ENCODE data around the gene SAMD4B. TPM values are rescaled to one million over a fixed set of nuclear protein-coding genes. Genes with fewer than 3 reads are reported as not detected.

SAMD4B gene
- total and polyA plus RNA-seq, 4 donors: 77.6 to 103 (median 86.8) TPM

DNA sequence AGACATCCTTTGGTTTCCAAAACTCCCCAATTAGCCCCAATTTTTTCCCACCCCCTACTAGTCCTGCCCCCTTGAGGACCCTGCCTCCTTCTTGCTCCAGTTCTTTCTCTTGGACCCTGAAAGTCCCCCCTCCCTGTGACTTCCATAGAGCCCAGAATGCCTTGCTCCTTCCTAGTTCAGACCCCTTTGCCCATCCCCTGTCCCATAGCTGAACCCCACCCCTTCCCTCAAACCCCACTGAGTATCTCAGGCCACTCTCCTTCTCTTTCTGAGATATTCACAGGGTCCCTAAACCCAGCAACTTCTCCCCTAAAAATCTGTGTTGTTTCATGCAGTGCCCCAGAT lies 20.4 kb upstream of the SAMD4B start:
- Histone ChIP-seq H3K36me3 (ENCODE audit: control insufficient read depth in 4 of 4, insufficient read depth in 4 of 4, low read length in 4 of 4) (peaks cover 0 to 3% (median 0%) of the 10 kb centered on the region in 4 donors), H3K4me1 (ENCODE audit: control insufficient read depth in 5 of 5, insufficient read depth in 5 of 5, low read length in 5 of 5) (peaks cover 0 to 10% (median 3%) of the 10 kb centered on the region in 5 donors), H3K27me3 (ENCODE audit: control insufficient read depth in 3 of 3, insufficient read depth in 3 of 3, low read length in 2 of 3) (no peaks in the 10 kb centered on the region), H3K9me3 (ENCODE audit: control insufficient read depth in 4 of 4, insufficient read depth in 3 of 4, low read length in 3 of 4) (peaks cover 0 to 2% (median 0%) of the 10 kb centered on the region in 4 donors), H3K9ac (ENCODE audit: insufficient read depth in 1 of 2, low read length in 2 of 2) (no peak overlapping the region), H3K4me3 (no peak overlapping the region), H3K27ac (ENCODE audit: low read depth in 1 of 2, low read length in 1 of 2) (no peak overlapping the region)
- no peak for TF ChIP-seq CTCF (IDR thresholded peaks at IDR 0.05; ENCODE audit: control extremely low read depth, extremely low read depth)
- DNase-seq: no peak
- no peak for ATAC-seq (ENCODE audit: insufficient read depth, low FRiP score)

DNA sequence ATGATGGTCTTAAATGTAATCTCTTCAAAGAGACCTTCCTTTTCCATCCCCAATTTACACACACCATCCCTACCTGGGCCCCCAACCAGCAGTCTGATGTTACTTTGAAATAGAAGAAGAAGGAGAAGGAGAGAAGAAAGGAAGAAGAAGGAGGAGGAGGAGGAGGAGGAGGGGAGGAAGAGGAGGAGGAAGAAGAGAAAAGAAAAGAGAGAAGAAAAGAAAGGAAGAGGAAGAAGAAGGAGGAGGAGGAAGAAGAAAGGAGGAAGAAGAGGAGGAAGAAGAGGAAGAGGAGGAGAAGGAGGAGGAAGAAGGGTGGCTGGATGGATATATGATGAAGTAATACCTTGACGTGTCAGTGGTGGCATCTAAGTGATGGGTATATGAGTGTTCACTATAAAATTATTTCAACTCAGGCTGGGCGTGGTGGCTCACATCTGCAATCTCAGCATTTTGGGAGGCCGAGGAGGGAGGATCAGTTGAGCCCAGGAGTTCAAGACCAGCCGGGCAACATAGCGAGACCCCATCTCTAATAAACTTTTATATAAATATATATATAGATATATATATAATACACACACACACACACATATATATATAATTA lies 17.9 kb upstream of the SAMD4B start:
- no peak overlapping the region for H3K27ac ChIP-seq (ENCODE audit: low read depth in 1 of 2, low read length in 1 of 2)
- no peak for TF ChIP-seq CTCF (IDR thresholded peaks at IDR 0.05; ENCODE audit: control extremely low read depth, extremely low read depth)
- peaks cover 0 to 2% (median 0%) of the 10 kb centered on the region in 4 donors for H3K9me3 ChIP-seq (ENCODE audit: control insufficient read depth in 4 of 4, insufficient read depth in 3 of 4, low read length in 3 of 4)
- ATAC-seq (ENCODE audit: insufficient read depth, low FRiP score) (no peak), DNase-seq (no peak)
- H3K9ac ChIP-seq (ENCODE audit: insufficient read depth in 1 of 2, low read length in 2 of 2): no peak overlapping the region
- H3K4me1 ChIP-seq (ENCODE audit: control insufficient read depth in 5 of 5, insufficient read depth in 5 of 5, low read length in 5 of 5): peaks cover 0 to 10% (median 3%) of the 10 kb centered on the region in 5 donors
- H3K36me3 ChIP-seq (ENCODE audit: control insufficient read depth in 4 of 4, insufficient read depth in 4 of 4, low read length in 4 of 4): peaks cover 0 to 13% (median 0%) of the 10 kb centered on the region in 4 donors
- no peaks in the 10 kb centered on the region for H3K27me3 ChIP-seq (ENCODE audit: control insufficient read depth in 3 of 3, insufficient read depth in 3 of 3, low read length in 2 of 3)
- H3K4me3 ChIP-seq: no peak overlapping the region
- WGBS, 2 donors: 81 to 89% methylated on average over 5 of the region's 5 CpGs

GRCh38 chr19:39325778-39326665 lies 16.2 kb upstream of the SAMD4B start:
- ATAC-seq (ENCODE audit: insufficient read depth, low FRiP score) (no peak), DNase-seq (no peak)
- WGBS, 2 donors: 83 to 88% methylated on average over 16 of the region's 16 CpGs
- Histone ChIP-seq H3K4me3 (no peak overlapping the region), H3K9ac (ENCODE audit: insufficient read depth in 1 of 2, low read length in 2 of 2) (no peak overlapping the region), H3K36me3 (ENCODE audit: control insufficient read depth in 4 of 4, insufficient read depth in 4 of 4, low read length in 4 of 4) (peaks cover 0 to 15% (median 0%) of the 10 kb centered on the region in 4 donors), H3K27ac (ENCODE audit: low read depth in 1 of 2, low read length in 1 of 2) (no peak overlapping the region), H3K27me3 (ENCODE audit: control insufficient read depth in 3 of 3, insufficient read depth in 3 of 3, low read length in 2 of 3) (no peaks in the 10 kb centered on the region), H3K9me3 (ENCODE audit: control insufficient read depth in 4 of 4, insufficient read depth in 3 of 4, low read length in 3 of 4) (peaks cover 0 to 2% (median 0%) of the 10 kb centered on the region in 4 donors), H3K4me1 (ENCODE audit: control insufficient read depth in 5 of 5, insufficient read depth in 5 of 5, low read length in 5 of 5) (no peaks in the 10 kb centered on the region)
- TF ChIP-seq CTCF (IDR thresholded peaks at IDR 0.05; ENCODE audit: control extremely low read depth, extremely low read depth): no peak
